Lung (tissue), 12 donors: Measurements from ENCODE around the gene RPS19BP1. TPM values are rescaled to one million over a fixed set of nuclear protein-coding genes. Genes with fewer than 3 reads are reported as not detected.

Experiments
- ATAC-seq: fragments of 200-7000 bp; cut with Tn5 transposase; one replicate; pipeline ENCODE4 v1.9.1; 2020; ENCODE audit warnings: moderate number of reproducible peaks; ENCODE audit not compliant: insufficient read depth, low FRiP score
- DNase-seq, 3 donors: peaks; one replicate each; pipeline ENCODE4 v3.0.0-alpha.2; 2013 to 2017
- H3K27ac ChIP-seq, 2 donors: one replicate each; pipeline ENCODE4 v1.5.1; 2013; ENCODE audit warnings: mild to moderate bottlenecking in 2 of 2, moderate library complexity in 2 of 2, control low read depth in 1 of 2, inconsistent platforms in 1 of 2, low read depth in 1 of 2, low read length in 1 of 2
- H3K27me3 ChIP-seq, 3 donors: one replicate each; pipeline ENCODE4 v1.5.1; 2013; ENCODE audit warnings: low read length in 2 of 3; ENCODE audit not compliant: control insufficient read depth in 3 of 3, insufficient read depth in 3 of 3
- H3K36me3 ChIP-seq, 4 donors: one replicate each; pipeline ENCODE4 v1.5.1; 2013; ENCODE audit warnings: low read length in 4 of 4, mild to moderate bottlenecking in 1 of 4, moderate library complexity in 1 of 4; ENCODE audit not compliant: control insufficient read depth in 4 of 4, insufficient read depth in 4 of 4
- H3K4me1 ChIP-seq, 5 donors: one replicate each; pipeline ENCODE4 v1.5.1; 2013; ENCODE audit warnings: low read length in 5 of 5, mild to moderate bottlenecking in 2 of 5, moderate library complexity in 1 of 5; ENCODE audit not compliant: control insufficient read depth in 5 of 5, insufficient read depth in 5 of 5
- H3K4me3 ChIP-seq: one replicate; pipeline ENCODE4 v1.5.1; 2013; ENCODE audit warnings: mild to moderate bottlenecking, control low read depth, moderate library complexity
- H3K9ac ChIP-seq, 2 donors: one replicate each; pipeline ENCODE4 v1.5.1; 2013; ENCODE audit warnings: low read length in 2 of 2, control low read depth in 1 of 2; ENCODE audit not compliant: insufficient read depth in 1 of 2
- H3K9me3 ChIP-seq, 4 donors: one replicate each; pipeline ENCODE4 v1.5.1; 2013; ENCODE audit warnings: low read length in 3 of 4, mild to moderate bottlenecking in 1 of 4, moderate library complexity in 1 of 4; ENCODE audit not compliant: control insufficient read depth in 4 of 4, insufficient read depth in 3 of 4
- CTCF ChIP-seq: IDR thresholded peaks from 2 replicates; pipeline ENCODE4 v1.5.1; 2012; ENCODE audit warnings: mild to moderate bottlenecking; ENCODE audit errors: control extremely low read depth, extremely low read depth
- WGBS, 2 donors: extraction: QIAGEN DNeasy Blood & Tissue Kit; methylation state at CpG; one replicate each; pipeline ENCODE4 v1.1.7; 2013; 5-methylcytosine and 5-hydroxymethylcytosine counted together
- polyA plus RNA-seq, 2 donors: library from polyadenylated mRNA; stranded (reverse); fragments of 200-250 nt; gene quantifications; one replicate each; pipeline ENCODE4 v1.2.1, GENCODE V29; 2013
- total RNA-seq, 2 donors: library from RNA; depleted of rRNA in 1 of 2; stranded (reverse); fragments of >200 nt in 1 of 2; gene quantifications; one replicate each; pipeline ENCODE4 v1.2.1, GENCODE V29; 2014 to 2021
- donor health status: control.
- donor health status: control.
- donor health status: Bipolar disorder and iron deficiency.
- donor health status: healthy.
- donor health status: DM: yes; HTN: yes; CAD: no.

Gene RPS19BP1
- total and polyA plus RNA-seq, 4 donors, result 50.0 to 199 (median 135) TPM

- peak within 1 kb of the TSS; percentile 99 to 100 for H3K27ac ChIP-seq
- ATAC-seq, result peak; percentile 68
- 0% methylated on average over 75 to 86 of the region's 86 CpGs for WGBS, 2 donors
- H3K36me3 ChIP-seq, result peaks cover 6 to 48% (median 39%) of the 10 kb centered on the region in 4 donors
- H3K9ac ChIP-seq, result peak within 1 kb of the TSS; percentile 76 to 84
- H3K9me3 ChIP-seq, result no peaks in the 10 kb centered on the region
- DNase-seq, result peak; percentile 77 to 100 (median 82)
- TF ChIP-seq CTCF, result no peak
- H3K27me3 ChIP-seq, result no peaks in the 10 kb centered on the region
- H3K4me3 ChIP-seq, result peak within 1 kb of the TSS; percentile 97
- H3K4me1 ChIP-seq, result peaks cover 0 to 48% (median 20%) of the 10 kb centered on the region in 5 donors
These were observed 12.1 kb downstream of the RPS19BP1 start, which contains the start of gene ATF4 for GRCh38 chr22:39520226-39521105. Gene ATF4, plus strand, starts transcription at chr22:39520562. Its CDS starts 884 bp downstream, at chr22:39521446.

GRCh38 chr22:39519681-39520225 is 12.8 kb downstream of the RPS19BP1 start:
- DNase-seq, result peak; percentile 69 to 99 (median 98)
- WGBS, 2 donors, result 0% methylated on average over 43 to 47 of the region's 47 CpGs
- no peaks in the 10 kb centered on the region for H3K9me3 ChIP-seq
- H3K27ac ChIP-seq, result peak overlapping the region; percentile 94 to 95
- H3K27me3 ChIP-seq, result no peaks in the 10 kb centered on the region
- H3K36me3 ChIP-seq, result peaks cover 6 to 52% (median 40%) of the 10 kb centered on the region in 4 donors
- TF ChIP-seq CTCF, result peak; percentile 15
- peak overlapping the region; percentile 66 to 73 for H3K9ac ChIP-seq
- ATAC-seq, result peak; percentile 89
- peak overlapping the region; percentile 66 for H3K4me3 ChIP-seq
- H3K4me1 ChIP-seq, result peaks cover 0 to 48% (median 13%) of the 10 kb centered on the region in 5 donors

DNA sequence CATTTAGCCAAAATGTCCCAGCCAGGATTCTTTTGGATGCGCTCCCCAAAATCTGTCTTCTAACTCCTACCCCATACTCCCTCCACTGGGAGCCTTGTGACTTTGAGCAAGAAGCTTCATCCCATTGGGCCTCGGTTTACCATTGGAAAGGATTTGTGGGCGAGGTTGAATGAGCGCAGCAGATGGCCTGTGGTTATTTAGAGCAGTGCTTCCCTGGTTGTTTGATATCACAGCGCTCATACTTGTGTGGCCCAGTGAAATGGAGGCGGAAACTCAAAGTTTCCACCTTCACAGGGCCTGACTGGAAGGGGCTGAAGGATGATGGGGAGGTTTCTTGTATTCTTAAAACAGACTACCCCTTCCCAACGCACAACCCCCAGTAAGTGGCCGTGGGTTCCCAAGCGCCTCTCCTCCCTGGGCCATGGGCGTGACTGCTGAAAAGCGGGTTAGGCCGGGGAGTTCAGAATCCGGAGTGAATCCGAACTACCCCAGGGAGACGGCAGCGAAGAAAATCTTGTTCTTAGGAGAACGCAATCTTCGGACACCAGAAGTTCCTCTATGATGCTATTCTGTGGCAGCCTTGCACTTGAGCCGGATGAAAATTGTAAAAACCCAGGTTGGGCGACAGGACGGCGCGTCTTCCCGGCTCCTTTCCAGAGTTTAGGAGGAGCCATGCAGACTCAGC is 13.4 kb downstream of the RPS19BP1 start:
- H3K27me3 ChIP-seq, result no peaks in the 10 kb centered on the region
- H3K4me3 ChIP-seq, result peak overlapping the region; percentile 66
- peaks cover 6 to 51% (median 40%) of the 10 kb centered on the region in 4 donors for H3K36me3 ChIP-seq
- no peak for TF ChIP-seq CTCF
- DNase-seq (peak in 2 of 3 donors; percentile 39 to 71), ATAC-seq (no peak)
- H3K27ac ChIP-seq, result peak overlapping the region; percentile 94 to 95
- peaks cover 0 to 43% (median 9%) of the 10 kb centered on the region in 5 donors for H3K4me1 ChIP-seq
- peak overlapping the region; percentile 66 to 73 for H3K9ac ChIP-seq
- no peaks in the 10 kb centered on the region for H3K9me3 ChIP-seq
- 10 to 11% methylated on average over 24 of the region's 24 CpGs for WGBS, 2 donors
